Endodermal cell (in vitro differentiated cells): Measurements from ENCODE around the gene CHD8. TPM values are rescaled to one million over a fixed set of nuclear protein-coding genes. Genes with fewer than 3 reads are reported as not detected.

Experiments used
- DNase-seq: peaks from one replicate; pipeline ENCODE4 v3.0.0-alpha.2; 2017
- H3K27ac ChIP-seq: 2 replicates; pipeline ENCODE4 v1.5.1; 2013; ENCODE audit warnings: mild to moderate bottlenecking, low read depth, low read length, moderate library complexity
- H3K27me3 ChIP-seq: 2 replicates; pipeline ENCODE4 v1.6.1; 2013; ENCODE audit warnings: mild to moderate bottlenecking, low read length, moderate library complexity; ENCODE audit not compliant: insufficient read depth, control insufficient read depth, poor library complexity, severe bottlenecking
- H3K36me3 ChIP-seq: 2 replicates; pipeline ENCODE4 v1.7.0; 2013; ENCODE audit warnings: mild to moderate bottlenecking, low read length, moderate library complexity; ENCODE audit not compliant: control insufficient read depth, insufficient read depth
- H3K4me1 ChIP-seq: one replicate; pipeline ENCODE4 v1.7.0; 2013; ENCODE audit warnings: low read length; ENCODE audit not compliant: control insufficient read depth, insufficient read depth
- H3K4me3 ChIP-seq: 2 replicates; pipeline ENCODE4 v1.5.1; 2013; ENCODE audit warnings: mild to moderate bottlenecking, low read length, moderate library complexity
- H3K9ac ChIP-seq: 2 replicates; pipeline ENCODE4 v1.6.1; 2013; ENCODE audit warnings: mild to moderate bottlenecking, low read length, moderate library complexity; ENCODE audit not compliant: poor library complexity, severe bottlenecking; ENCODE audit errors: extremely low read depth
- H3K9me3 ChIP-seq: 2 replicates; pipeline ENCODE4 v1.6.1; 2013; ENCODE audit warnings: mild to moderate bottlenecking, low read length, moderate library complexity; ENCODE audit not compliant: control insufficient read depth
- H3K27ac Mint-ChIP-seq: 2 replicates; pipeline ENCODE4 v1.8.0; 2020; ENCODE audit warnings: mixed read lengths
- H3K27me3 Mint-ChIP-seq: 2 replicates; pipeline ENCODE4 v1.8.0; 2021; ENCODE audit warnings: mild to moderate bottlenecking, mixed read lengths; ENCODE audit not compliant: insufficient read depth
- H3K36me3 Mint-ChIP-seq: 2 replicates; pipeline ENCODE4 v1.8.0; 2020; ENCODE audit warnings: low read depth, mixed read lengths
- H3K4me1 Mint-ChIP-seq: 2 replicates; pipeline ENCODE4 v1.8.0; 2020; ENCODE audit warnings: mixed read lengths
- H3K4me3 Mint-ChIP-seq: 2 replicates; pipeline ENCODE4 v1.8.0; 2020; ENCODE audit warnings: mild to moderate bottlenecking, moderate library complexity, mixed read lengths
- H3K9me3 Mint-ChIP-seq: 2 replicates; pipeline ENCODE4 v1.8.0; 2020; ENCODE audit warnings: mild to moderate bottlenecking, mixed read lengths
- CTCF ChIP-seq: fragments of 200-600 bp; sonication (generic); conservative IDR thresholded peaks from 2 replicates; pipeline ENCODE4 v1.5.0; 2021; ENCODE audit warnings: antibody characterized with exemption, mild to moderate bottlenecking
- WGBS, 2 experiments: methylation state at CpG; one replicate each; pipeline versions ENCODE4 v1.1.5 to v1.1.7; 2013; ENCODE audit warnings: missing lambda C conversion rate in 2 of 2, mixed read lengths in 1 of 2; ENCODE audit not compliant: insufficient coverage in 1 of 2, insufficient read length in 1 of 2; 5-methylcytosine and 5-hydroxymethylcytosine counted together
- total RNA-seq, 2 donors: library from RNA; stranded (reverse); fragmentation: NEBNext Ultra II Directional in 1 of 2; extraction: Animal tissue kit (Norgen Biotek cat#: 25700) in 1 of 2; gene quantifications; 2 replicates in 1 of 2; 3 replicates in 1 of 2; pipeline ENCODE4 v1.2.1, GENCODE V29; 2021

Gene CHD8
- total RNA-seq, 2 donors from 2014 or later: 126 to 130 TPM

- WGBS, 2 experiments: 9 to 21% methylated on average over 7 to 11 of the region's 11 CpGs
- Mint-ChIP-seq H3K4me1 (peaks cover 15% of the 10 kb centered on the region), H3K27ac (peak overlapping the region; percentile 91), H3K36me3 (peaks cover 23% of the 10 kb centered on the region), H3K9me3 (no peaks in the 10 kb centered on the region), H3K27me3 (no peaks in the 10 kb centered on the region), H3K4me3 (peak overlapping the region; percentile 88)
- H3K4me3 ChIP-seq: peak overlapping the region; percentile 92
- no peak overlapping the region for H3K27ac ChIP-seq
- H3K27me3 ChIP-seq: no peaks in the 10 kb centered on the region
- TF ChIP-seq CTCF: no peak
- H3K36me3 ChIP-seq: peaks cover 7% of the 10 kb centered on the region
- no peaks in the 10 kb centered on the region for H3K9me3 ChIP-seq
- no peak for DNase-seq
- peak overlapping the region; percentile 74 for H3K9ac ChIP-seq
- no peaks in the 10 kb centered on the region for H3K4me1 ChIP-seq
Measured at GRCh38 chr14:21436567-21437062, 19.3 kb downstream of the CHD8 start.

GRCh38 chr14:21431126-21431525 is 24.8 kb downstream of the CHD8 start:
- H3K27me3 Mint-ChIP-seq: no peaks in the 10 kb centered on the region
- no peak for TF ChIP-seq CTCF
- Histone ChIP-seq H3K36me3 (peaks cover 61% of the 10 kb centered on the region), H3K9ac (no peak overlapping the region), H3K27ac (no peak overlapping the region), H3K4me1 (no peaks in the 10 kb centered on the region), H3K4me3 (no peak overlapping the region), H3K27me3 (no peaks in the 10 kb centered on the region), H3K9me3 (no peaks in the 10 kb centered on the region)
- H3K4me3 Mint-ChIP-seq: no peak overlapping the region
- peaks cover 67% of the 10 kb centered on the region for H3K36me3 Mint-ChIP-seq
- 80 to 100% methylated on average over 2 of the region's 2 CpGs for WGBS, 2 experiments
- H3K9me3 Mint-ChIP-seq: no peaks in the 10 kb centered on the region
- peaks cover 9% of the 10 kb centered on the region for H3K4me1 Mint-ChIP-seq
- DNase-seq: no peak
- no peak overlapping the region for H3K27ac Mint-ChIP-seq

GRCh38 chr14:21428930-21429329 is 27.0 kb downstream of the CHD8 start:
- Mint-ChIP-seq H3K9me3 (no peaks in the 10 kb centered on the region), H3K36me3 (peaks cover 79% of the 10 kb centered on the region), H3K4me1 (no peaks in the 10 kb centered on the region), H3K27ac (no peak overlapping the region), H3K4me3 (no peak overlapping the region), H3K27me3 (no peaks in the 10 kb centered on the region)
- no peaks in the 10 kb centered on the region for H3K9me3 ChIP-seq
- H3K9ac ChIP-seq: no peak overlapping the region
- H3K36me3 ChIP-seq: peaks cover 79% of the 10 kb centered on the region
- no peak overlapping the region for H3K27ac ChIP-seq
- WGBS, 2 experiments: 97% methylated on average over 2 of the region's 4 CpGs; no CpG with 5 or more reads in 1 of the 2 experiments
- H3K4me3 ChIP-seq: no peak overlapping the region
- TF ChIP-seq CTCF: no peak
- H3K4me1 ChIP-seq: no peaks in the 10 kb centered on the region
- no peak for DNase-seq
- H3K27me3 ChIP-seq: no peaks in the 10 kb centered on the region
